Heart right ventricle (tissue), 16 donors: Measurements from ENCODE around the gene GDPD5. TPM values are rescaled to one million over a fixed set of nuclear protein-coding genes. Genes with fewer than 3 reads are reported as not detected.

Experiments used
- ATAC-seq, 8 donors: fragments of 200-7000 bp; cut with Tn5 transposase; one replicate each; pipeline ENCODE4 v1.9.1; 2020; ENCODE audit warnings: mild to moderate bottlenecking in 8 of 8, moderate library complexity in 8 of 8, moderate number of reproducible peaks in 1 of 8
- DNase-seq, 2 donors: peaks; one replicate each; pipeline ENCODE4 v3.0.0-alpha.2; 2020
- H3K27ac ChIP-seq, 10 donors: fragments of 200-600 bp; sonication (generic) in 2 of 10; one replicate each; pipeline versions ENCODE4 v1.5.0 to v1.8.0; 2020 to 2022; ENCODE audit warnings: mild to moderate bottlenecking in 3 of 10
- H3K27me3 ChIP-seq, 7 donors: fragments of 200-600 bp; one replicate each; pipeline ENCODE4 v1.8.0; 2021 to 2022; ENCODE audit warnings: mild to moderate bottlenecking in 2 of 7
- H3K36me3 ChIP-seq, 9 donors: fragments of 200-600 bp; sonication (generic) in 1 of 9; one replicate each; pipeline versions ENCODE4 v1.5.0 to v1.8.0; 2020 to 2022; ENCODE audit warnings: mild to moderate bottlenecking in 2 of 9
- H3K4me1 ChIP-seq, 9 donors: fragments of 200-600 bp; sonication (generic) in 1 of 9; one replicate each; pipeline versions ENCODE4 v1.5.0 to v1.8.0; 2020 to 2022; ENCODE audit warnings: mild to moderate bottlenecking in 4 of 9
- H3K4me3 ChIP-seq, 10 donors: fragments of 200-600 bp; sonication (generic) in 2 of 10; one replicate each; pipeline versions ENCODE4 v1.5.0 to v1.8.0; 2020 to 2022; ENCODE audit warnings: mild to moderate bottlenecking in 7 of 10, moderate library complexity in 2 of 10
- H3K9me3 ChIP-seq, 11 donors: fragments of 200-600 bp in 10 of 11; sonication (generic) in 2 of 11; one replicate each; pipeline versions ENCODE4 v1.5.0 to v1.8.0; 2013 to 2022; ENCODE audit warnings: mild to moderate bottlenecking in 2 of 11, control low read depth in 1 of 11, moderate library complexity in 1 of 11
- WGBS, 2 donors: extraction: QIAGEN DNeasy Blood & Tissue Kit; methylation state at CpG; one replicate each; pipeline ENCODE4 v1.1.7; 2013; ENCODE audit warnings: inconsistent platforms in 1 of 2; 5-methylcytosine and 5-hydroxymethylcytosine counted together
- intact Hi-C, 10 donors: fragments of 100-400 bp; cut with DNase I; formaldehyde crosslinking; loops; one replicate each; pipeline versions ENCODE4 v1.11.1 to v1.14.2; 2022
- polyA plus RNA-seq, 2 donors: library from polyadenylated mRNA; stranded (reverse); fragments of 200-250 nt; gene quantifications; one replicate each; pipeline ENCODE4 v1.2.3, GENCODE V29; 2013
- total RNA-seq, 10 donors: library from RNA; stranded (reverse); fragmentation: NEBNext Ultra II Directional in 3 of 10; extraction: Animal tissue kit (Norgen Biotek cat#: 25700) in 3 of 10; gene quantifications; one replicate each; pipeline versions ENCODE4 v1.2.1 to v1.2.4, GENCODE V29; 2021 to 2023
- TF ChIP-seq, protein P1 (sequence below), 9 donors: fragments of 200-600 bp; sonication (generic) in 2 of 9; IDR thresholded peaks; one replicate each; pipeline versions ENCODE4 v1.5.0 to v1.8.0; 2021 to 2022; ENCODE audit warnings: antibody characterized with exemption in 9 of 9, mild to moderate bottlenecking in 5 of 9, moderate library complexity in 1 of 9
- donor health status: Arrhythmogenic right ventricular cardiomyopathy.
- donor health status: ischemic (EF 13 %, LVEDD 7.1; RV severe dilation, severe dysfunction).
- donor health status: healthy with polysubstance abuse.
- donor health status: DM: no; HTN: yes; CAD: no.
- donor health status: DM: no; HTN: no; CAD: no.
- donor health status: ischemic (EF 25% LVEDD 6.9; RV normal size, moderate dysfunction).
- donor health status: ischemic (EF 25% LVEDD 5.7; RV mildly dilated, moderate dysfunction).
- donor health status: healthy.
- donor health status: DM: yes; HTN: yes; CAD: no.
- donor health status: Ischemic cardiomyopathy.
- donor health status: ischemic (EF 35%, LVEDD 5.7; RV mildly dilated, moderate dysfunction).
- donor health status: nonischemic (EF 11% LVEDD 7.7; RV severe dilation, severe dysfunction).
- donor health status: DM: yes; HTN: yes; CAD: no.
- donor health status: PGD.
- donor health status: ischemic (EF 29% LVEDD 5.4; RV normal size, mild dysfunction).
- donor health status: nonischemic (EF 23%, LVEDD 6.1; RV moderate dilation, normal function).

GDPD5 gene
- total and polyA plus RNA-seq, 12 donors: 3.3 to 10.3 (median 4.1) TPM

- peaks cover 9 to 69% (median 47%) of the 10 kb centered on the region in 9 donors for H3K4me1 ChIP-seq
- H3K4me3 ChIP-seq: no peak overlapping the region
- TF ChIP-seq, protein P1, sequence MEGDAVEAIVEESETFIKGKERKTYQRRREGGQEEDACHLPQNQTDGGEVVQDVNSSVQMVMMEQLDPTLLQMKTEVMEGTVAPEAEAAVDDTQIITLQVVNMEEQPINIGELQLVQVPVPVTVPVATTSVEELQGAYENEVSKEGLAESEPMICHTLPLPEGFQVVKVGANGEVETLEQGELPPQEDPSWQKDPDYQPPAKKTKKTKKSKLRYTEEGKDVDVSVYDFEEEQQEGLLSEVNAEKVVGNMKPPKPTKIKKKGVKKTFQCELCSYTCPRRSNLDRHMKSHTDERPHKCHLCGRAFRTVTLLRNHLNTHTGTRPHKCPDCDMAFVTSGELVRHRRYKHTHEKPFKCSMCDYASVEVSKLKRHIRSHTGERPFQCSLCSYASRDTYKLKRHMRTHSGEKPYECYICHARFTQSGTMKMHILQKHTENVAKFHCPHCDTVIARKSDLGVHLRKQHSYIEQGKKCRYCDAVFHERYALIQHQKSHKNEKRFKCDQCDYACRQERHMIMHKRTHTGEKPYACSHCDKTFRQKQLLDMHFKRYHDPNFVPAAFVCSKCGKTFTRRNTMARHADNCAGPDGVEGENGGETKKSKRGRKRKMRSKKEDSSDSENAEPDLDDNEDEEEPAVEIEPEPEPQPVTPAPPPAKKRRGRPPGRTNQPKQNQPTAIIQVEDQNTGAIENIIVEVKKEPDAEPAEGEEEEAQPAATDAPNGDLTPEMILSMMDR (IDR thresholded peaks at IDR 0.05): no peak
- no peaks in the 10 kb centered on the region for H3K27me3 ChIP-seq
- intact Hi-C loops: no loop called here
- no peaks in the 10 kb centered on the region for H3K9me3 ChIP-seq
- no peak for DNase-seq
- no peak for ATAC-seq
- peak overlapping the region in 1 of 10 donors; percentile 57 for H3K27ac ChIP-seq
- WGBS, 2 donors: 93 to 97% methylated on average over 14 of the region's 14 CpGs
- H3K36me3 ChIP-seq: peaks cover 5 to 81% (median 71%) of the 10 kb centered on the region in 9 donors
Measured at GRCh38 chr11:75571625-75572024, 45.9 kb upstream of the GDPD5 start.

- no peak for ATAC-seq
- no peaks in the 10 kb centered on the region for H3K27me3 ChIP-seq
- H3K4me3 ChIP-seq: no peak overlapping the region
- intact Hi-C loops: no loop called here
- TF ChIP-seq, protein P1 (IDR thresholded peaks at IDR 0.05): no peak
- peak overlapping the region in 6 of 10 donors; percentile 10 to 41 (median 30) for H3K27ac ChIP-seq
- no peaks in the 10 kb centered on the region for H3K9me3 ChIP-seq
- H3K36me3 ChIP-seq: peaks cover 10 to 90% (median 73%) of the 10 kb centered on the region in 9 donors
- peaks cover 15 to 72% (median 52%) of the 10 kb centered on the region in 9 donors for H3K4me1 ChIP-seq
- DNase-seq: no peak
- 54 to 60% methylated on average over 9 of the region's 9 CpGs for WGBS, 2 donors
Measured at GRCh38 chr11:75570559-75571139, 44.9 kb upstream of the GDPD5 start.

DNA sequence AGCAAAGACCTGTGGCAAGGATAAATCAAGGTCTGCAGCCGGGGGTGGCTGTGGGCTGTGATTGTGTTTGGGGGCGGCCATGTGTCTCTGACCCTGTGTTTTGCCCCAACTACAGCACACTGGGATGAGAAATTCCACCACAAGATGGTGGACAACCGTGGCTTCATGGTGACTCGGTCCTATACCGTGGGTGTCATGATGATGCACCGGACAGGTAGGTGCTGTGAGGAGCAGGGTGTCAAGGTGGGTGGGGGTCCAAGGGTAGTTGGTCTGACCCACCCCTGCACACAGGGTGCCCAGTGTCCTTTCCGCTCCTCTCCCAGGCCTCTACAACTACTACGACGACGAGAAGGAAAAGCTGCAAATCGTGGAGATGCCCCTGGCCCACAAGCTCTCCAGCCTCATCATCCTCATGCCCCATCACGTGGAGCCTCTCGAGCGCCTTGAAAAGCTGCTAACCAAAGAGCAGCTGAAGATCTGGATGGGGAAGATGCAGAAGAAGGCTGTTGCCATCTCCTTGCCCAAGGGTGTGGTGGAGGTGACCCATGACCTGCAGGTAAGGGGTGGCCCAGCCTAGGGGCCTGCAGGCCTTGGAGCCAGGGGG is 43.0 kb upstream of the GDPD5 start:
- TF ChIP-seq, protein P1 (IDR thresholded peaks at IDR 0.05): no peak
- Histone ChIP-seq H3K27ac (peak overlapping the region in 1 of 10 donors; percentile 44), H3K9me3 (no peaks in the 10 kb centered on the region), H3K4me1 (peaks cover 28 to 92% (median 71%) of the 10 kb centered on the region in 9 donors), H3K27me3 (no peaks in the 10 kb centered on the region), H3K4me3 (no peak overlapping the region), H3K36me3 (peaks cover 10 to 87% (median 69%) of the 10 kb centered on the region in 9 donors)
- ATAC-seq (no peak), DNase-seq (no peak)
- intact Hi-C loops: no loop called here
- 78 to 83% methylated on average over 14 of the region's 14 CpGs for WGBS, 2 donors

GRCh38 chr11:75567971-75568370 is 42.2 kb upstream of the GDPD5 start:
- H3K27me3 ChIP-seq: no peaks in the 10 kb centered on the region
- DNase-seq: no peak
- H3K4me1 ChIP-seq: peaks cover 28 to 98% (median 75%) of the 10 kb centered on the region in 9 donors
- H3K4me3 ChIP-seq: no peak overlapping the region
- H3K9me3 ChIP-seq: no peaks in the 10 kb centered on the region
- TF ChIP-seq, protein P1 (IDR thresholded peaks at IDR 0.05): no peak
- ATAC-seq: no peak
- H3K36me3 ChIP-seq: peaks cover 10 to 79% (median 65%) of the 10 kb centered on the region in 9 donors
- intact Hi-C loops: no loop called here
- peak overlapping the region in 2 of 10 donors; percentile 20 to 44 for H3K27ac ChIP-seq
- 86 to 87% methylated on average over 6 of the region's 6 CpGs for WGBS, 2 donors
